ENCODE data around the gene JMJD1C. TPM values are rescaled to one million over a fixed set of nuclear protein-coding genes. Genes with fewer than 3 reads are reported as not detected.

The JMJD1C gene
- total RNA-seq, 1 donor from 2014 or later = 72.9 TPM

DNA sequence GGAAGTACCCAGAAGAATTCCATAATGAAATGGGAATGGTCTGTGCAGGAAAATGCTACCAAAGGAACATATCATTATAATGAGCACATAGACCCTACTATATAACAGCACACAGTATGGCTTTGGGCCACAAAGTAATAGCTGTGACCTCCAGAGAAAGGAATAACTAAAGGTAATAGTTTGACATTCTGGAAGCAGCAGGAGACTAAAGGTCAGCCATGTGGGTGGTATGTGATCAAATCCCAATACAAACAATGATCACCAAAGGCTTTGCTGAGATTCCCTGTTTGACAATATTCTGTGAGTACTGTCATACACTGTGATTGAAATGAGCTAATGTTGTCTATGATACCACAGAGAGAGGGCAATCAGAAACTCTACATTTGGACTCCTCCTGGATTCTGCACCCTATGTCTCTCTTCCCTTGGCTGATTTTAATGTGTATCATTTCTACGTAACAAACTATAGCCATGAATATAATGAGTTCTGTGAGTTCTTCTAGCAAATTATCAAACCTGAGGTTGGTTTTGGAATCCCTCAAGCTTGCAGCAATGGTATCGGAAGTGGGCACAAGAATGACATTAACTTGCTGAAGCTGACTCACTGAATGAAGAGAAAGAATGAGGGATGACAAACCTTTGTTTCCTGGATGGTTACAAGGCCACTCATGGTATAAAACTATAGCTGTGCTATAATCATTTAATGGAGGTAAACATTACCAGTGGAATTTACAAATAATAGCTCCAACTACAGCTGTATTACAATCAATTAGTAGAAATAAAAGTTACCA is 99.6 kb downstream of the JMJD1C start:
- no peak for DNase-seq (ENCODE audit: low spot score)
- Mint-ChIP-seq H3K4me1 (ENCODE audit: low read depth) (peaks cover 3% of the 10 kb centered on the region), H3K27me3 (ENCODE audit: low read depth) (no peaks in the 10 kb centered on the region), H3K9me3 (ENCODE audit: low read depth) (no peaks in the 10 kb centered on the region), H3K36me3 (ENCODE audit: low read depth) (no peaks in the 10 kb centered on the region), H3K4me3 (ENCODE audit: unreplicated experiment) (no peak overlapping the region), H3K27ac (ENCODE audit: unreplicated experiment) (no peak overlapping the region)
- TF ChIP-seq CTCF (IDR thresholded peaks at IDR 0.05) = no peak

GRCh38 chr10:63364918-63365317 is 100.9 kb downstream of the JMJD1C start:
- Mint-ChIP-seq H3K4me3 (ENCODE audit: unreplicated experiment) (no peak overlapping the region), H3K27ac (ENCODE audit: unreplicated experiment) (no peak overlapping the region), H3K36me3 (ENCODE audit: low read depth) (no peaks in the 10 kb centered on the region), H3K27me3 (ENCODE audit: low read depth) (no peaks in the 10 kb centered on the region), H3K9me3 (ENCODE audit: low read depth) (no peaks in the 10 kb centered on the region), H3K4me1 (ENCODE audit: low read depth) (peaks cover 7% of the 10 kb centered on the region)
- DNase-seq (ENCODE audit: low spot score) = no peak
- no peak for TF ChIP-seq CTCF (IDR thresholded peaks at IDR 0.05)

DNA sequence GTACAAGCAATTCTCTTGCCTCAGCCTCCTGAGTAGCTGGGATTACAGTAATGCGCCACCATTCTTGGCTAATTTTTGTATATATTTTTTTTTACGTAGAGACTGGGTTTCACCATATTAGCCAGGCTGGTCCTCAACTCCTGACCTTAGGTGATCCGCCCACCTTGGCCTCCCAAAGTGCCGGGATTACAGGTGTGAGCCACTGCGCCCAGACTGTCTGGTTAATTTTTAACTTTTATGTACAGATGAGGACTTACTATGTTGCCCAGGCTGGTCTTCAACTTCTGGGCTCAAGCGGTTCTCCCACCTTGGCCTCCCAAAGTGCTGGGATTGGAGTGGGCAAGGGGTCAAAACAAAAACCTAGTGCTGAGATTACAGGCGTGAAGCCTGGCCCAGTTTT is 101.8 kb downstream of the JMJD1C start:
- H3K27me3 Mint-ChIP-seq (ENCODE audit: low read depth) = no peaks in the 10 kb centered on the region
- H3K4me1 Mint-ChIP-seq (ENCODE audit: low read depth) = peaks cover 16% of the 10 kb centered on the region
- DNase-seq (ENCODE audit: low spot score) = no peak
- H3K36me3 Mint-ChIP-seq (ENCODE audit: low read depth) = no peaks in the 10 kb centered on the region
- H3K27ac Mint-ChIP-seq (ENCODE audit: unreplicated experiment) = no peak overlapping the region
- TF ChIP-seq CTCF (IDR thresholded peaks at IDR 0.05) = no peak
- no peaks in the 10 kb centered on the region for H3K9me3 Mint-ChIP-seq (ENCODE audit: low read depth)
- no peak overlapping the region for H3K4me3 Mint-ChIP-seq (ENCODE audit: unreplicated experiment)

DNA sequence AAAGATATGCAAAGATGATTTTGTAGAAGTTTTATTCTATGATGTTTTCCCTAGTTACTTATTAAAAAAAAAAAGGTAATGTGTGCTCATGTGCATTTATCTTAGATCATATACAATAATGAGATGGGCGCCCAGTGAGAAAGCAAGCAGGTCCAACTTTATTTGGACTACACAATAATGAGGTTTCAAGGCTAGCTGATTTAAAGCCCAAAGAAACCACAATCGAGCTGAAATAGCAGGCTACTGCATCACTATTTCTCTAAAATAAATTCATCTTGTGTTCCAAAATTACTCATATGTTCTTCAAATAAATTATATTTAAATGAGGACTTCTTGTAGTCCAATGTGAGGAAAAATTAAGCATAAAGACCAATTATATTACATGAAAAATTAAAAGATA is 110.1 kb downstream of the JMJD1C start:
- TF ChIP-seq CTCF (IDR thresholded peaks at IDR 0.05) = no peak
- H3K4me1 Mint-ChIP-seq (ENCODE audit: low read depth) = peaks cover 37% of the 10 kb centered on the region
- no peaks in the 10 kb centered on the region for H3K27me3 Mint-ChIP-seq (ENCODE audit: low read depth)
- no peak overlapping the region for H3K4me3 Mint-ChIP-seq (ENCODE audit: unreplicated experiment)
- H3K27ac Mint-ChIP-seq (ENCODE audit: unreplicated experiment) = no peak overlapping the region
- DNase-seq (ENCODE audit: low spot score) = no peak
- H3K9me3 Mint-ChIP-seq (ENCODE audit: low read depth) = no peaks in the 10 kb centered on the region
- H3K36me3 Mint-ChIP-seq (ENCODE audit: low read depth) = peaks cover 4% of the 10 kb centered on the region

GRCh38 chr10:63352976-63353375 is 112.8 kb downstream of the JMJD1C start:
- H3K36me3 Mint-ChIP-seq (ENCODE audit: low read depth) = peaks cover 4% of the 10 kb centered on the region
- DNase-seq (ENCODE audit: low spot score) = no peak
- H3K27ac Mint-ChIP-seq (ENCODE audit: unreplicated experiment) = no peak overlapping the region
- no peaks in the 10 kb centered on the region for H3K27me3 Mint-ChIP-seq (ENCODE audit: low read depth)
- TF ChIP-seq CTCF (IDR thresholded peaks at IDR 0.05) = no peak
- H3K4me3 Mint-ChIP-seq (ENCODE audit: unreplicated experiment) = no peak overlapping the region
- H3K9me3 Mint-ChIP-seq (ENCODE audit: low read depth) = no peaks in the 10 kb centered on the region
- peaks cover 20% of the 10 kb centered on the region for H3K4me1 Mint-ChIP-seq (ENCODE audit: low read depth)

Measured in chondrocyte (in vitro differentiated cells).